HG03378 (cell line): ENCODE measurements around the gene AURKB.
"Not testable (repeated sequence)": the region's sequence is repeated elsewhere in the genome, so short reads cannot be mapped to it uniquely, and the experiment has no call there.

ENCODE experiments used
- ATAC-seq: cut with Tn5 transposase; IDR thresholded peaks from one replicate; pipeline ENCODE4 v1.9.1; 2021; ENCODE audit warnings: mild to moderate bottlenecking, moderate library complexity; ENCODE audit not compliant: unreplicated experiment

AURKB gene

GRCh38 chr17:8189041-8189710 lies 21.2 kb downstream of the AURKB start:
- no peak for ATAC-seq

GRCh38 chr17:8188263-8188839 lies 22.0 kb downstream of the AURKB start:
- ATAC-seq, result no peak

- ATAC-seq, result peak; percentile 23
These were observed 22.7 kb downstream of the AURKB start for GRCh38 chr17:8187517-8188262.

- peak; percentile 20 for ATAC-seq
These were observed 23.4 kb downstream of the AURKB start for GRCh38 chr17:8186787-8187516.

- no peak for ATAC-seq
These were observed 24.0 kb downstream of the AURKB start for GRCh38 chr17:8186446-8186786.

GRCh38 chr17:8185582-8186445 lies 24.6 kb downstream of the AURKB start:
- no peak for ATAC-seq

GRCh38 chr17:8176998-8177731 lies 33.2 kb downstream of the AURKB start:
- no peak for ATAC-seq

- ATAC-seq, result no peak
These were observed 34.0 kb downstream of the AURKB start, which contains the start of gene TMEM107 for GRCh38 chr17:8176197-8176940. Gene TMEM107 (minus strand): TSS chr17:8176380. CDS start chr17:8176286, 94 bp downstream.

GRCh38 chr17:8175795-8176196 lies 34.6 kb downstream of the AURKB start:
- no peak for ATAC-seq

- ATAC-seq, result no peak
These were observed 36.5 kb downstream of the AURKB start for GRCh38 chr17:8173871-8174322.

- ATAC-seq, result peak; percentile 72
These were observed 37.1 kb downstream of the AURKB start for GRCh38 chr17:8173056-8173870.

GRCh38 chr17:8170186-8170585 lies 40.2 kb downstream of the AURKB start:
- ATAC-seq, result not testable (repeated sequence)

- no peak for ATAC-seq
These were observed 42.8 kb downstream of the AURKB start for GRCh38 chr17:8167526-8167925.

- no peak for ATAC-seq
These were observed 43.6 kb downstream of the AURKB start for GRCh38 chr17:8166731-8167130.

GRCh38 chr17:8164815-8165131 lies 45.6 kb downstream of the AURKB start:
- no peak for ATAC-seq

GRCh38 chr17:8163978-8164814 lies 46.2 kb downstream of the AURKB start:
- ATAC-seq, result no peak
